WTC11 (cell line): Measurements from ENCODE around the gene USP49. TPM values are rescaled to one million over a fixed set of nuclear protein-coding genes. Genes with fewer than 3 reads are reported as not detected.

Experiments
- ATAC-seq: fragments of 200-7000 bp; cut with Tn5 transposase; 2 replicates; pipeline ENCODE4 v1.10.0; 2021; ENCODE audit warnings: mild to moderate bottlenecking, moderate library complexity
- CTCF ChIA-PET: fragments of 300-600 bp; sonication (Branson Sonifier 250); formaldehyde crosslinking; loops from one replicate; lab custom pipeline; 2021; ENCODE audit warnings: antibody characterized with exemption; lab: Charles Lee
- POLR2A ChIA-PET: fragments of 350-600 bp; sonication (Branson Sonifier 250); formaldehyde crosslinking; loops from one replicate; lab custom pipeline; 2021; ENCODE audit warnings: antibody characterized with exemption; lab: Charles Lee
- DNase-seq: peaks from one replicate; pipeline ENCODE4 v3.0.0; 2021; ENCODE audit warnings: low spot score
- H3K27ac Mint-ChIP-seq: 2 replicates; pipeline ENCODE4 v1.8.0; 2021; ENCODE audit warnings: mixed read lengths
- H3K27me3 Mint-ChIP-seq: 2 replicates; pipeline ENCODE4 v1.8.0; 2021; ENCODE audit warnings: low read depth, mild to moderate bottlenecking, moderate library complexity, mixed read lengths
- H3K36me3 Mint-ChIP-seq: 2 replicates; pipeline ENCODE4 v1.8.0; 2021; ENCODE audit warnings: mixed read lengths
- H3K4me1 Mint-ChIP-seq: 2 replicates; pipeline ENCODE4 v1.8.0; 2022; ENCODE audit warnings: mixed read lengths
- H3K4me3 Mint-ChIP-seq: 2 replicates; pipeline ENCODE4 v1.8.0; 2021; ENCODE audit warnings: mild to moderate bottlenecking, moderate library complexity, mixed read lengths
- H3K9me3 Mint-ChIP-seq: 2 replicates; pipeline ENCODE4 v1.8.0; 2021; ENCODE audit warnings: mixed read lengths
- ATF3 ChIP-seq: sonication (generic); formaldehyde crosslinking; conservative IDR thresholded peaks from 2 replicates; pipeline ENCODE4 v1.8.1; 2022; ENCODE audit warnings: mild to moderate bottlenecking, missing genetic modification reagents
- CBFB ChIP-seq: sonication (generic); formaldehyde crosslinking; IDR thresholded peaks from 2 replicates; pipeline ENCODE4 v1.8.1; 2022; ENCODE audit warnings: mild to moderate bottlenecking, low read depth, missing genetic modification reagents
- E2F5 ChIP-seq: sonication (generic); formaldehyde crosslinking; IDR thresholded peaks from 2 replicates; pipeline ENCODE4 v1.8.1; 2022; ENCODE audit warnings: mild to moderate bottlenecking, moderate library complexity, missing genetic modification reagents
- ERG ChIP-seq: fragments of 250-450 bp; sonication (Bioruptor Pico); IDR thresholded peaks from 2 replicates; pipeline ENCODE4 v1.8.0; 2021; ENCODE audit warnings: mild to moderate bottlenecking
- ESRRA ChIP-seq: sonication (generic); formaldehyde crosslinking; IDR thresholded peaks from 2 replicates; pipeline ENCODE4 v1.8.1; 2022; ENCODE audit warnings: mild to moderate bottlenecking, missing genetic modification reagents, borderline replicate concordance
- FOXP1 ChIP-seq: sonication (generic); formaldehyde crosslinking; IDR thresholded peaks from 2 replicates; pipeline ENCODE4 v1.8.0; 2022; ENCODE audit warnings: missing genetic modification reagents, mild to moderate bottlenecking, moderate library complexity, borderline replicate concordance
- HMGXB4 ChIP-seq: sonication (generic); formaldehyde crosslinking; IDR thresholded peaks from 2 replicates; pipeline ENCODE4 v1.8.1; 2023; ENCODE audit warnings: mild to moderate bottlenecking, moderate library complexity, missing genetic modification reagents
- JUN ChIP-seq: sonication (generic); formaldehyde crosslinking; IDR thresholded peaks from 2 replicates; pipeline ENCODE4 v1.8.0; 2023; ENCODE audit warnings: mild to moderate bottlenecking, missing genetic modification reagents
- MYBL2 ChIP-seq: sonication (generic); formaldehyde crosslinking; IDR thresholded peaks from 2 replicates; pipeline ENCODE4 v1.8.1; 2023; ENCODE audit warnings: mild to moderate bottlenecking, moderate library complexity, missing genetic modification reagents
- NR3C1 ChIP-seq: sonication (generic); formaldehyde crosslinking; conservative IDR thresholded peaks from 2 replicates; pipeline ENCODE4 v1.8.1; 2023; ENCODE audit warnings: low read depth, mild to moderate bottlenecking, missing genetic modification reagents
- STAT6 ChIP-seq: sonication (generic); formaldehyde crosslinking; conservative IDR thresholded peaks from 2 replicates; pipeline ENCODE4 v1.8.1; 2023; ENCODE audit warnings: mild to moderate bottlenecking, low read depth, missing genetic modification reagents, moderate library complexity
- TEAD1 ChIP-seq: sonication (generic); formaldehyde crosslinking; IDR thresholded peaks from 2 replicates; pipeline ENCODE4 v1.8.0; 2022; ENCODE audit warnings: mild to moderate bottlenecking, missing genetic modification reagents
- ZBTB43 ChIP-seq: sonication (generic); formaldehyde crosslinking; IDR thresholded peaks from 2 replicates; pipeline ENCODE4 v1.8.1; 2023; ENCODE audit warnings: mild to moderate bottlenecking, missing genetic modification reagents
- ZMAT4 ChIP-seq: fragments of 250-450 bp; sonication (Bioruptor Pico); IDR thresholded peaks from 2 replicates; pipeline ENCODE4 v1.9.0; 2021; ENCODE audit warnings: mild to moderate bottlenecking
- ZNF317 ChIP-seq: sonication (generic); formaldehyde crosslinking; IDR thresholded peaks from 2 replicates; pipeline ENCODE4 v1.8.1; 2023; ENCODE audit warnings: low read depth, mild to moderate bottlenecking, moderate library complexity, missing genetic modification reagents, borderline replicate concordance
- total RNA-seq: library from RNA; stranded (reverse); gene quantifications from 3 replicates; pipeline ENCODE4 v1.2.3, GENCODE V29; 2021

The USP49 gene
- total RNA-seq, 1 experiment from 2014 or later = 18.4 TPM

- TF ChIP-seq CBFB (CRISPR knock-in tag) (no peak), ZNF317 (CRISPR knock-in tag) (no peak), TEAD1 (CRISPR knock-in tag) (no peak), NR3C1 (CRISPR knock-in tag) (no peak), ATF3 (no peak), JUN (CRISPR knock-in tag) (no peak), ERG (CRISPR knock-in tag) (no peak), HMGXB4 (CRISPR knock-in tag) (no peak), E2F5 (CRISPR knock-in tag) (no peak), MYBL2 (CRISPR knock-in tag) (no peak), ESRRA (CRISPR knock-in tag) (no peak), ZBTB43 (CRISPR knock-in tag) (no peak), STAT6 (CRISPR knock-in tag) (no peak), ZMAT4 (CRISPR knock-in tag) (no peak), FOXP1 (CRISPR knock-in tag) (no peak)
- H3K36me3 Mint-ChIP-seq = no peaks in the 10 kb centered on the region; the same call in 1 of the 2 replicates
- H3K27me3 Mint-ChIP-seq = no peaks in the 10 kb centered on the region
- ATAC-seq (no peak), DNase-seq (no peak)
- CTCF ChIA-PET = interaction anchor here (1.6 kb wide), 1 partner anchor 115 kb away, joined by 7 read pairs; the partner anchor contains the start of genes BYSL and MED20
- POLR2A ChIA-PET = no interaction called here
- H3K4me1 Mint-ChIP-seq = no peaks in the 10 kb centered on the region
- no peak overlapping the region for H3K27ac Mint-ChIP-seq
- H3K4me3 Mint-ChIP-seq = no peak overlapping the region
- H3K9me3 Mint-ChIP-seq = no peaks in the 10 kb centered on the region
These were observed 89.1 kb downstream of the USP49 start for GRCh38 chr6:41805830-41806774.
